Effector memory CD4-positive, alpha-beta T cell (primary cell): ENCODE data around the gene HLA-DRB5.
"Not testable (repeated sequence)": the region's sequence is repeated elsewhere in the genome, so short reads cannot be mapped to it uniquely, and the experiment has no call there.

ENCODE experiments used
- DNase-seq, 3 donors: peaks; one replicate each; pipeline ENCODE4 v3.0.0-alpha.2; 2020
- H3K27ac ChIP-seq: 2 replicates; pipeline ENCODE4 v1.7.0; 2013; ENCODE audit warnings: mild to moderate bottlenecking, low read length, moderate library complexity; ENCODE audit not compliant: insufficient read depth, poor library complexity, severe bottlenecking
- H3K27me3 ChIP-seq: replicated peaks from 2 replicates; pipeline ENCODE4 v1.7.0; 2013; ENCODE audit warnings: mild to moderate bottlenecking, low read length; ENCODE audit not compliant: insufficient read depth, control insufficient read depth, poor library complexity, severe bottlenecking
- H3K36me3 ChIP-seq: 2 replicates; pipeline ENCODE4 v1.7.0; 2013; ENCODE audit warnings: mild to moderate bottlenecking, low read length, moderate library complexity; ENCODE audit not compliant: control insufficient read depth, insufficient read depth
- H3K4me1 ChIP-seq: 2 replicates; pipeline ENCODE4 v1.7.0; 2013; ENCODE audit warnings: low read length, mild to moderate bottlenecking; ENCODE audit not compliant: control insufficient read depth, insufficient read depth, poor library complexity, severe bottlenecking
- H3K4me3 ChIP-seq: 2 replicates; pipeline ENCODE4 v1.7.0; 2013; ENCODE audit warnings: low read length, low read depth, mild to moderate bottlenecking; ENCODE audit not compliant: insufficient read depth, poor library complexity, severe bottlenecking
- H3K9me3 ChIP-seq: 2 replicates; pipeline ENCODE4 v1.7.0; 2013; ENCODE audit warnings: mild to moderate bottlenecking, low read length, moderate library complexity; ENCODE audit not compliant: control insufficient read depth

The HLA-DRB5 gene

DNA sequence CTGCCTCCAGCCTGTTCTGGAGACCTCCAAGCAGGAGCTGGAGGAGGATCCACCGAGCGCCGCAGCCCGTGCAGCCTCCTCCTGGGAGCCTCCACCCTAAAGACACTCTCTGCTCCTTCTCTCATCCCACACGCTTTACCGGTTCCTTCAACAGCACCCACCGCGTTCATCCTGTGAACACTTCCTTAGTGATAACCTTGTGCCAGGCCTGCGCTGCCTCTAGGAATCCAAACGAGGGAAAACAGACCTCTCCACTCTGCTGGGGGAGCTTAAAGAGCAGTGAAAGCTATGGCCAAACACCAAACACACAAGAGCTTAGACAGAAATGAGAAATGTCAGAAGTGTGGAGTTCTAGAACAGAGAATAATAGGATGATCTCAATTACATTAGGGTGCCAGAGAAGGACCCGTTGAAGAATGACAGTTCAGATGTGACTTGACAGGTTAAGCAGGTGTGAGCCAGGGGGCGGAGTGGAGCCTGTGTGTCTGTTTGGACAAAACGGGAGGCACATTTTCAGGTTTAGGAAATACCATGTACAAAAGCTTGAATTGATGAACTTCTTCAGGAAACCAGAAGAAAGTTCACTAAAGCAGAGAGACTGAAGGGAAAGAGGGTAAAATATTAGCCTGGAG lies 28.5 kb upstream of the HLA-DRB5 start:
- Histone ChIP-seq H3K36me3 (no peaks in the 10 kb centered on the region), H3K9me3 (no peaks in the 10 kb centered on the region), H3K4me3 (no peak overlapping the region), H3K4me1 (no peaks in the 10 kb centered on the region), H3K27ac (no peak overlapping the region), H3K27me3 (no peaks in the 10 kb centered on the region)
- no peak for DNase-seq

DNA sequence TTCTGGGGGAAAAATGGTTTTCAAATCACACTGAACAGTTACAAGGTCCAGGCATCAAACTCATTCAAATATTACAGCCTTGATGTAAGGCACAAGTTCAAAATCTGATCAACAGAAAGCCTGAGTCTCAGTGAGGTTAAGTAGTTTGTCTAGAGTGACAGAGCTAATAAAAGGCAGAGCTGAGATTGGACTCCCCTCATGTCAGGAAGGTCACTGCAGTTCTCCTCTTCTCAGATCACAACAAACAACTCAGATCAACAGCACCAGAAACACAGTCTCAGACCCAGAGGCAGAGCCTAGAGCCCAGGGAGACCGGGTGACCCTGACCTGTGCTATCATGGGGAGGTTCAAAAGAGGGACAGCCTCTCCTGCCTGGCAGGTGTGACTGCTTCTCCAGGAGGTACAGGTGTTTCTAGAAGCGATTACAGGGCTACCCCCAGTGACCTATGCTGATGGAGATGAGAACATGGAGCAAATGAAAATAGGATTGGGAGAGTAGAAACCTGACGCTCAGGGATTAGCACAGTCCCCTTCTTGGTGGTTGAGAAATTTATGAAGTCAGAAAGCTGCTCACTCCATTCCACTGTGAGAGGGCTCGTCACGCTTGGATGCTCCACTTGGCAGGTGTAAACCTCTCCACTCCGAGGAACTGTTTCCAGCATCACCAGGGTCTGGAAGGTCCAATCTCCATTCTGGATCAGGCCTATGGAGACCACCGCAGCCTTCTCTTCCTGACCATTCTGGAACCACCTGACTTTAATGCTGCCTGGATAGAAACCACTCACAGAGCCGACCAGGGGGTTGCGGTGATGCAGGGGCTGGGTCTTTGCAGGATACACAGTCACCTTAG lies 24.3 kb upstream of the HLA-DRB5 start:
- no peaks in the 10 kb centered on the region for H3K36me3 ChIP-seq

DNA sequence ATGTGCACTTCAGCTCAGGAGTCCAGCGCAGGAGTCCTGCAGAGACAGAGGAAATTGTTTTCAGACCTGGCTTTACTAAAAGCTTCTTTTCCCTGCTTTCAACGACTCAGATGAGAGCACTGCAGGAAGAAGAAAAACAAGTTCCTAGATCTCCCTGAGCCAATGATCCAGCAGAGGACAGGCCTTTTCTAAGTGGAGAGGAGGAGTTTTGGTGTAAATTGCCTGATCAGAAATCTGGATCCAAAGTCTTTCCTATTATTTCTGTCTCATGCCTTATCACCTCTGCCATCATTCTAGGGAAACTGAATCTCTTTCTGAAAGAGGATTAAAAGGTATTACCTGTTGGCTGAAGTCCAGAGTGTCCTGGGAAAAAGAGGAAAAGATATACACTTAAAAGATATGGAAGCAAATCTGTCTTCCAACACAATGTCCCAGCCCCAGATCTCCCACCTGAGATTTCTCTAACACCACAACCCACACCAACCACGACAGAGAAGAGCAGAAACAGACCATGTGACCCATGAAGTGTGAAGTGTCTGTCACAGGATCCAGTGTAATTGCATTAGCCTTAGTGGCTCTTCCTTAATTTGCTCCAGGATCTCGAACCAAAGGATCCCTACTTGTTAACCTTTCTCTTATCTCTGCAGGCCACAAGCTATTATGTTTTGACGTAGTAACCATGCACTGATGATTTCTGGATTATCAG lies 23.1 kb upstream of the HLA-DRB5 start:
- Histone ChIP-seq H3K27ac (no peak overlapping the region), H3K27me3 (no peaks in the 10 kb centered on the region), H3K4me3 (no peak overlapping the region), H3K9me3 (no peaks in the 10 kb centered on the region), H3K4me1 (no peaks in the 10 kb centered on the region), H3K36me3 (no peaks in the 10 kb centered on the region)
- no peak for DNase-seq

More for the DNA sequence above, 24.3 kb upstream of the HLA-DRB5 start:
- Histone ChIP-seq H3K9me3 (no peaks in the 10 kb centered on the region), H3K4me1 (no peaks in the 10 kb centered on the region), H3K27ac (no peak overlapping the region), H3K4me3 (no peak overlapping the region), H3K27me3 (no peaks in the 10 kb centered on the region)
- no peak for DNase-seq

DNA sequence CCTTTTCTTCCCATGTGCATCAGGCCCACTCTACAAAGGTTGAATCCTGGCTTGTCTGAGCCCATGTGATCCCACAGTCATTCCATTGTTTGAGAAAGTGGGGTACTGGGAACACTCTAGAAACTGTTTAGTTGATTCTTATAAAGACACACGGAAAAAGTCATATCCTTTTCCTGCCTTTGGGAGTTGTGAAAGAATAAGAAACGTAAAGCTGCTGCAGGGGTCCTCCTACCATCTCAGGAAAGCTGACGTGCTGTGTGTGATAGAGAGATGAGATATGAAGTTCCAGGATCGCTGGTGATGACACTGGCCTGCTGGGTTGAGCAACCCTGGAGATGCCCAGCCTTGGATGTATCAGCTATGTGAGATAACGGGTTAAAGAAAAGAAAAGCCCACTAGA lies 21.3 kb upstream of the HLA-DRB5 start:
- Histone ChIP-seq H3K4me1 (no peaks in the 10 kb centered on the region), H3K36me3 (no peaks in the 10 kb centered on the region), H3K9me3 (no peaks in the 10 kb centered on the region), H3K27ac (no peak overlapping the region), H3K4me3 (no peak overlapping the region), H3K27me3 (no peaks in the 10 kb centered on the region)
- DNase-seq, result no peak

DNA sequence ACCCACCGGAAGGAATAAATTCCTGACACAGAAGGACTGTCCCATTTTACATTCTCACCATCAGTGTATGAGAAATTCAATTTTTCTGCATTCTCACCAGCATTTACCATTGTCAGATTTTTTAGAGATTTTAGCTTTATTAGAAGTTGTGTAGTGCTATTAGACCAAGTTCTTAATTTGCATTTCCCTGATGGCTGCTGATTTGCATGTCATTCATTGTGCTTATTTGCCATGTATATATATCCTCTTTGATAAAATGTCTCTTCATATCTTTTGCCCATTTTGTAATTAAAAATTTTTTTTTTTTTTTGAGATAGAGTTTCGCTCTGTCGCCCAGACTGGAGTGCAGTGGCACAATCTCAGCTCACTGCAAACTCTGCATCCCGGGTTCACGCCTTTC lies 9.8 kb upstream of the HLA-DRB5 start:
- Histone ChIP-seq H3K4me1 (no peaks in the 10 kb centered on the region), H3K36me3 (no peaks in the 10 kb centered on the region), H3K27me3 (no peaks in the 10 kb centered on the region), H3K4me3 (no peak overlapping the region), H3K27ac (no peak overlapping the region), H3K9me3 (no peaks in the 10 kb centered on the region)
- DNase-seq, result no peak

DNA sequence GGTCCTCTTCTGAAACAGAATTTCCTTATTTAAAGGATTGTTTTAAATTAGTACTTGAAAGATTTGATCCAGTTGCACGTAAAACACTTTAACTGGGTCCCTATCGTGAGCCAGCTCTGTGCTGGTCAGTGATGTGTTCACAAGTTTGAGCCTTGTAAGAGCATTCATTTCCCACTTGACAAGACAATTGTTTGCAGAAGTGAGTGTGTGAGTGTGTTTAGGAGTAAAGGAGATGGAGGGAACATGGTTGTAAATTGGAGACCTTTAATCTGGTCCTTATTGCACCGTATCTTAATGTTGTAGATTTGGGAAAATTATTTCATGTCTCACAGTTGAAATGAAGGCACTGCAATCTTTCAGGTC lies 325 bp upstream of the HLA-DRB5 start:
- not testable (repeated sequence) for H3K4me1 ChIP-seq, H3K27me3 ChIP-seq, H3K9me3 ChIP-seq, H3K36me3 ChIP-seq, H3K27ac ChIP-seq, H3K4me3 ChIP-seq, DNase-seq

DNA sequence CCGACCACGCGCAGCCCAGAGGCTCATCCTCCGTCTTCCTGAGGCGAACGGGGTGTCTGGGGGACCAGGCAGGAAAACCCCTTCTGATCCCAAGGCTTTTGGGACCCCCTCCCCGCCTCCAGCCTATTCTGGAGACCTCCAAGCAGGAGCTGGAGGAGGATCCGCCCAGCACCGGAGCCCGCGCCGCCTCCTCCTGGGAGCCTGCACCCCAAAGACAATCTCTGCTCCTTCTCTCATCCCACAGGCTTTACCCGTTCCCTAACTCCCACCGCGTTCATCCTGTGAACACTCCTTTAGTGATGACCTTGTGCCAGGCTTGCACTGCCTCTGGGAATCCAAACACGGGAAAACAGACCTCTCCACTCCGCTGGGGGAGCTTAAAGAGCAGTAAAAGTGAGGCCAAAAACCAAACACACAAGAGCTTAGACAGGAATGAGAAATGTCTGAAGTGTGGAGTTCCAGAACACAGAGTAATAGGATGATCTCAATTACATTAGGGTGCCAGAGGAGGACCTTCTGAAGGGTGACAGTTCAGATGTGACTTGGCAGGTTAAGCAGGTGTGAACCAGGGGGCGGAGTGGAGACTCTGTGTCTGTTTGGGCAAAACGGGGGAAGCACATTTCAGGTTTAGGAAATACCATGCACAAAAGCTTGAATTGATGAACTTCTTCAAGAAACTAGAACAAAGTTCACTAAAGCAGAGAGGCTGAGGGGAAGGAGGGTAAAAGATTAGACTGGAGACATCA lies 7.6 kb downstream of the HLA-DRB5 start:
- no peaks in the 10 kb centered on the region for H3K36me3 ChIP-seq
- H3K27me3 ChIP-seq, result no peaks in the 10 kb centered on the region
- no peaks in the 10 kb centered on the region for H3K4me1 ChIP-seq
- no peaks in the 10 kb centered on the region for H3K9me3 ChIP-seq
- no peak overlapping the region for H3K4me3 ChIP-seq
- no peak overlapping the region for H3K27ac ChIP-seq
- DNase-seq, result no peak

DNA sequence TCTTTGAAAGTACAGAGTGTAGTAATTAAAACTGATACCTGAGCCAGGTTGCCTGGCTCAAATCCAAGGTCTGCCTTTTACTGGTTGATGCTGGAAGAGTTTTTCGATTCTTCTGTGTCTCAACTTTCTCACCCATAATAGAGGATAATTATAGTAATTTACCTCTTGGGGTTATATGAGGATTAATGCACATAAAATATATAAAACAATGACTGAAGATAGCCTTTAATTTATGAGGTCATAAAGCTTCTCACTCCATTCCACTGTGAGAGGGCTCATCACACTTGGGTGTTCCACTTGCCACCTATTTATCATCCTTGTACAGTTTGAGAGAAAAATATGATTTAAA lies 10.2 kb downstream of the HLA-DRB5 start:
- DNase-seq, result no peak
- Histone ChIP-seq H3K9me3 (no peaks in the 10 kb centered on the region), H3K27ac (no peak overlapping the region), H3K27me3 (no peaks in the 10 kb centered on the region), H3K36me3 (no peaks in the 10 kb centered on the region), H3K4me3 (no peak overlapping the region), H3K4me1 (no peaks in the 10 kb centered on the region)

DNA sequence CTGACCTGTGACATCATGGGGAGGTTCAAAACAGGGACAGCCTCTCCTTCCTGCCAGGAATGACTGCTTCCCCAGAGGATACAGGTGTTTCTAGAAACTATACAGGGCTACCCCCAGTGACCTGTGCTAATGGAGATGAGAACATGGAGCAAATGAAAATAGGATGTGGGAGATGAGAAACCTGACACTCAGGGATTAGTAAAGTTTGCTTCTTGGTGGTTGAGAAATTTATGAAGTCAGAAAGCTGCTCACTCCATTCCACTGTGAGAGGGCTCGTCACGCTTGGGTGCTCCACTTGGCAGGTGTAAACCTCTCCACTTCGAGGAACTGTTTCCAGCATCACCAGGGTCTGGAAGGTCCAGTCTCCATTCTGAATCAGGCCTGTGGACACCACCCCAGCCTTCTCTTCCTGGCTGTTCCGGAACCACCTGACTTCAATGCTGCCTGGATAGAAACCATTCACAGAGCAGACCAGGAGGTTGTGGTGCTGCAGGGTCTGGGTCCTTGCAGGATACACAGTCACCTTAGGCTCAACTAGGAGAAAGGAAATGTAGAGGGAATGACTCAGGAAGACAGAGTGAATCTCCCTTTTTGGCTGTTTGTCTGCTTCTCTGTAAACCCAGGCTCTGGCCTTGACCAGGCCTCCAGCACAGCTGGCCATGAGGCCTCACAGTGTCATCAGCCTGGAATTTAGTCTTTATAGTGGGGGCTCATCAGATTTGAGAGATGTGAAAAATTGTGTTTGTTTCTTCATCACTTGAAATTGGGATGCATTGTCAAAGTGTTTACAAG lies 10.8 kb downstream of the HLA-DRB5 start:
- Histone ChIP-seq H3K27ac (no peak overlapping the region), H3K27me3 (no peaks in the 10 kb centered on the region), H3K9me3 (no peaks in the 10 kb centered on the region), H3K36me3 (no peaks in the 10 kb centered on the region), H3K4me1 (no peaks in the 10 kb centered on the region), H3K4me3 (no peak overlapping the region)
- no peak for DNase-seq
